ENCODE data around the gene MT3.
A peak's percentile ranks its signal among the peaks of the same experiment; 100 is the strongest.
"Not testable (repeated sequence)": the region's sequence is repeated elsewhere in the genome, so short reads cannot be mapped to it uniquely, and the experiment has no call there.

The MT3 gene

DNA sequence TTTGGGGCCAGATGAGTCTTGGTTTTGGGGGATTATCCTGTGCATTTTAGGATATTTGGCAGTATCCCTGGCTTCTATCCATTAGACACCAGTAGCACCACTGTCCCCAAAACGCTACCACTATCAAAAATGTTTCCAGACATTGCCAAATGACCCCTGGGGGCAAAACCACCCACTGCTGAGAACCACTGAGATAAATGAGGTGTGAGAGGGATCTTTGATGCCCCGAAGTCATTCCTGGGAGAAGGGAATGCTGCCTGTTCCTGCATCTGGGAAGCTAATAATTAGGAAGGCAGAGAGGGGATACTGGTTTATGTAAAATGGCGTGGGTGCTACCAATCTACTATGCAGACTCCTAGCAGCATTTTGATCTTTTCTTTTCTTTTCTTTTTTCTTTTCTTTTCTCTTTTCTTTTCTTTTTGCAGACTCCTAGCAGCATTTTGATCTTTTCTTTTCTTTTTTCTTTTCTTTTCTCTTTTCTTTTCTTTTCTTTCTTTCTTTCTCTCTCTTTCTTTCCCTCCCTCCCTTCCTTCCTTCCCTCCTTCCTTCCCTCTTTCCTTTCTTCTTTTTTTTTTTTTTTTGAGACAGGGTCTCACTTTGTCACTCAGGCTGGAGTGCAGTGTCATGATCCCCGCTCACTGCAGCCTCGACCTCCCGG, 8.8 kb upstream of the MT3 start:
- no peak for DNase-seq

DNA sequence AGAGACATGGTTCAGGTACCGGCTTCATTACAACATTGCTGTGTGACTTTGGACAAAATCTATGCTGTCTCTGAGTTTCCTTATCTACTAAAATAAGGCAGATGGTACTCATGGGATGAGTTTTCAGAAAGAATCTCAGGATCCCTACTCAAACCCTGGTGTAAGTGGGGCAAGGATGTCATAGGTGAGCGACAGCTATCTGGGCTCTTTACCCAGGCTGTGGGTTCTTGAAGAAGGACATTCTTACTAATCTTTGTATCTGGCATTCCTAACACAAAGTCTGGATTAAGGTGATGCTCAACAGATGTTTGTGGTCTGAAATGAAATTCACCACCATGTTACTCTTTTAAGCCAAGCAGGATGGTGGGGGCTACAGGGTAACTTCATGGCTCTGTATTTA, 6.4 kb upstream of the MT3 start:
- DNase-seq, result not testable (repeated sequence)

DNA sequence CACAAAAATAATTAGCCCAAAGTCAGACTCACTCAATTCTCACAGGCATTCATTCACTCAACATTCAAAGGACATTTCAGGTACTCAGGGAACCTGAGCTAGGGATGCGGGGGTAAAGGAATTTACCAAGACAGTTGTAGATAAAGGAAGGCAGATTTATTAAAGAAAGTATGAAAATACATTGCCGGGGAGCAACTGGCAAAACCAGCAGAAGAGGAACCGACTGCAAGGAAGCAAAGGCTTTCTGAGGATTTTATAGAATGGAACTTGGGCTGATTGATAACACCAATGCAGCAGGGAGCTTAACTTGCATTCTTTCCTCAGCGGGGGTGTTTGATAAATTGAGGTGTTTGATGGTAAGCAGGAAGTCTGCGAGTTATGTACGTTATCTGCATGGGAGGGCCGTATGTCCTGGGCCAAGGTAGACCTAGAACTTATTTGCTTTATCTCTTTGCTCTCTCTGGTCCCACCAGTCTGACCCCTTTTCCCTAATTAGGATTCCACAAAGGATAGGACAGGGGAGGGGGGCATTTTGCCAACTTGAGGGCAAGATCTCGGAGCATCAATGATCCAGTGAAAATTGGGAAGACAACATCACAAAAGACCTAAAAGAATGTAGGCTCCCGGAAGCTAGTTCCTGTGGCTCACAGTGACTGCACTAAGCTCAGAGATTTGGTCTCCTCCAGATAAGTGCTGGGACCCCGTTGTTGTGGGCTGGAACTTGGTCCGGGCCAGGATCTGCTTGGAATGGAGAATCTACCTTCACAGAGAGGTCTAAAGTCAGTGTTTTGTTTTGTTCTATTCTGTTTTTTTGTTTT, 5.8 kb upstream of the MT3 start:
- no peak for DNase-seq

DNA sequence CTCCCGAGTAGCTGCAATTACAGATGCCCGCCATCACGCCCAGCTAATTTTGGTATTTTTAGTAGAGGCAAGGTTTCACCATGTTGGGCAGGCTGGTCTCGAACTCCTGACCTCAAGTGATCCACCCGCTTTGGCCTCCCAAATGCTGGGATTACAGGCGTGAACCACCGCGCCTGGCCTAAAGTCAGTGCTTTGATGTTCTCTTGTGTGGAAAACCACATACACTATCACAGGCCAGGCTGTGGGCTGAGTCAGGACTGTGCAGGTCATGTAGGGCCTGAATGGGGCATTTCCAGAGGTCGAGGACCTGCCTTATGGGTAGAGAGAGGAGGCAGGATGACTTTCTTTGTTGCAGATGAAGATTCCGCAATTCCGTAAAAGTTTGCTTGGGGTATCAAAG, 5.1 kb upstream of the MT3 start:
- DNase-seq, result no peak

DNA sequence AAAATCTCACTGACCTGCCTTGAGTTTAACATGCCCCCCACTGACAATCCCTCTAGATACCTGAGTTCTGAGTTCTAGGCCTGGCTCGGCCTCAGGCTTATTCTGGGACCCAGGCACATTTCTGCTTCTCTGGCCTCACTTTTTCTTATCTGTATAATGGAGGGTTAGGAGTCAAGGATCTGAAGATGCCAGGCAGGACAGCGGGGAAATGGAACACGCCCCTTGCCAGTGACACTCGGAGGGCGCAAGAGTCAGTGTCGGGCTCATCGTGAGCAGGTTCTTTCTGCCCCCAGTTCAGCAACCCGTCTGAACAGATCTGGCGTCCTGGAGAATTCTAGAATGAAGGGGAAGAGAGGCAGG, 567 bp upstream of the MT3 start:
- DNase-seq, result peak; percentile 24

DNA sequence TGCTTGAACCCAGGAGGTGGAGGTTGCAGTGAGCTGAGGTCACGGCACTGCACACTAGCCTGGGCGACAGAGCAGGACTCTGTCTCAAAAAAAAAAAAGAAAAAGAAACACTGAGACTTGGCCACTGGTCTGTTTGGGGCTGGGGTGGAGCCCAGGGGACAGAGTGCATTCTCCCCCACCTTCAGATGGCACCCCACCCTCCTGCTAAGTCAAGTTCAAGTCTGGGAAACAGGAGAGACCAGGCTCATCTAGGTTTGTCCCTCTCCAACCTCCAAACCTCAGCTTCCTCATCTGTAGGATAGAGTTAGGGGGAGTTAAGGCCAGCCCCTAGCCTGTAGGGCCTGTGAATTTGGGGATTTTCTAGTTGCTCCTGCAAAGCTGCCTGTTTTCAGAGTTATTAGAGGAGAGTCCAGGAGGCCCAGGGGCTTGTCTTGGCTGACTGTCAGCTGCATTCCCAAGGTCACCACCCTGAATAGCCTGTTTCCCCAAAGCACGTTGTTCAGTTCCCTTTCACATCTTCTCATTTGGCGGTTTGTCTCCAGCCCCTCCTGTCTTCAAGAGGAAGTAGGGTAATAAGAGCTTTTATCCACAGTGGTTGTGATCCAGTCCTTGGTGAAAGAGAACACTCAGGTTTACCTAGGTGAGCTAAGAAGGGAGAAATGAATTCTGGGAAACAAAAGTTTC, 2.2 kb downstream of the MT3 start:
- peak; percentile 14 for DNase-seq

DNA sequence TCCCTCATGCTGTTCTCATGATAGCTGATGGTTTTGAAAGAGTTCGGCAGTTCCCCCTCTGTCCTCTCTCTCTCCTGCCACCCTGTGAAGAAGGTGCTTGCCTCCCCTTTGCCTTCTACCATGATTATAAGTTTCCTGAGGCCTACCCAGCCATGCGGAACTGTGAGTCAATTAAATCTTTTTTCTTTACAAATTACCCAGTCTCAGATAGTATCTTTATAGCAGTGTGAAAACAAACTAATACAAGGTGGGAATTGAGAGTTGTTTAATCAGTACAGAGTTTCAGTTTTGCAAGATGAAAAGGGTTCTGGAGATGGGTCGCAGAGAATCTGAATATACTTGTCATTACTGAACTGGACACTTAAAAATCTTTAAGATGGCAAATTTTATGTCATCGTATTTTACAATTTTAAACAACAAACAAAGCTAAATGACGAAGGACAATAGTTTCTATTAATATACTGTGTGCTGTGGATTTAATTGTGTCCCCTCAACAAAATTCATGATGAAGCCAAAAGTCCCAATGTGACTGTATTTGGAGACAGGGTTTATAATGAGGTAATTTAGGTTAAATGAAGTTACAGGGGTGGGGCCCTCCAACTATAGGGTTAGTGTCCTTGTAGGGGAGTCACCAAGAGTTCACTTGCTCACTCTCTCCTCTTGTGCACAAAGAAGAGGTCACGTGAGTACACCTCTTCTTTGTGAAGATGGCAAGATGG, 4.4 kb downstream of the MT3 start:
- peak; percentile 15 for DNase-seq

DNA sequence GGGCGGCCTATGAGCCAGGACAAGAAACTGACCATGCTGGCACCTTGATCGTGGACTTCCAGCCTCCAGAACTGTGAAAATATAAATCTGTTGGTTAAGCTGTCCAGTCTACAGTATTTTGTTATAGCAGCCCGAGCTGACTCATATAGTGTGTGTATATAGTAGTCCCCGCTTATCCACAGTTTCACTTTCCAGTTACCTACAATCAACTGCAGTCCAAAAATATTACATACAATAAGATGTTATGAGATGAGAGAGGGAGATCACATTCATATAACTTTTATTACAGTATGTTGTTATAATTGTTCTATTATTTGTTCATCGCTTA, 4.9 kb downstream of the MT3 start:
- no peak for DNase-seq

DNA sequence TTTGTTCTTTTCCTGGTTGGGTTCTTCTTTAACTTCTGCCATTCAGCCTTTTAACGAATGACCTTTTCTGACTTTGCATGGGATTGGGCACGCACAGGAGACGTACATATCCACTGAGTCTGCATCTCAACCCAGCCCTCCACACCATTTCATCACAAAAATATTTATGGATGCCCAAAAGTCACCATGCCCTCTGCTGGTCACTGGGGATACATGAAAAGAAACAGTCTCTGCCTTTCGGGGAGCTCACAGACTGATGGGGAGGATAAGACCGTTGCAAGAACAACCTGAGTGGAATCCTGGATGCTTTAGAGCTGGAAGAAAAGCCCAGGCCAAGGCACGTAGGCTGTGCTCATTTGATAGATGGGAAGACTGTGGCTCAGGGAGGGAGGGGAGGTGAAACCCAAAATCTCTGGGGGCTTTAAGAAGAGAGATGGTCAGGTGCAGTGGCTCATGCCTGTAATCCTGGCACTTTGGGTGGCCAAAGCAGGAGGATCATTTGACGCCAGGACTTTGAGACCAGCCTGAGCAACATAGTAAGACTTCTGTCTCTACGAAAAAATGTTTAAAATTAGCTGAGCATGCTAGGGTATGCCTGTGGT, 11.2 kb downstream of the MT3 start:
- DNase-seq, result peak; percentile 45

DNA sequence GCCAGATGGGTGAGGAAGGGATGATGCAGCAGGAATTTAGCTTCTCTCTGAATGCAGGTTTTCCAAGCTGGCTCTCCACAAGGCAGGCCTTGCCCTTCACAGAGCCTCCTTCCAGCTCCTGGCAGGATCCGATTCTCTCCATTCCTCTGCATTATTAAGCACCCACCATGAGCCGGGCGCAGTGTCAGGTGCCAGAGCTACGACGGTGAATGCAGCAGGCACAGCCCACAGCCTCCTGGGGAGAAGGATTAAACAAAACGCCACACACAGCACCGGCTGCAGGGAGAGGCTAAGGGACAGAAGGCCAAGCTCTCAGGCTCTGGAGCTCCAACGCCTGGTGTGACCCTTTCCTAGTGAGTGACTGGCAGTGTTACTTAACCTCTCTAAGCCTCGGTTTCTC, 12.0 kb downstream of the MT3 start:
- peak; percentile 12 for DNase-seq

DNA sequence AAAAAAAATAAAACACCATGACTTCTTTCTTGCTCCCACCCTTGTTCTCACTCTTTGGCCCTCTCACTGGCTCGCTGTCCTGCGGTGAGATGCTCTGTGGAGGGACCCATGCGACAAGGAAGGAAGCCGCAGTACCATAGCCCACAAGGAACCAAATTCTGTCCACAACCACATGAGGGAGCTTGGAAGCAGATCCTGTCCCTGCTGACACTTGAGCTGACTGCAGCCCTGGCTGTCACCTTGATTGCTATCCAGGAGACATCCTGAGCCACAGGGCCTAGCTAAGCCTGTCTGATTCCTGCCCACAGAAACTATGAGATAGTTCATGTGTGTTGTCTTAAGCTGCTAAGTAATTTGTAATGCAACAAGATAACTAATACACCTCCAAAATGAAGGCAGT, 14.3 kb downstream of the MT3 start:
- DNase-seq, result no peak

DNA sequence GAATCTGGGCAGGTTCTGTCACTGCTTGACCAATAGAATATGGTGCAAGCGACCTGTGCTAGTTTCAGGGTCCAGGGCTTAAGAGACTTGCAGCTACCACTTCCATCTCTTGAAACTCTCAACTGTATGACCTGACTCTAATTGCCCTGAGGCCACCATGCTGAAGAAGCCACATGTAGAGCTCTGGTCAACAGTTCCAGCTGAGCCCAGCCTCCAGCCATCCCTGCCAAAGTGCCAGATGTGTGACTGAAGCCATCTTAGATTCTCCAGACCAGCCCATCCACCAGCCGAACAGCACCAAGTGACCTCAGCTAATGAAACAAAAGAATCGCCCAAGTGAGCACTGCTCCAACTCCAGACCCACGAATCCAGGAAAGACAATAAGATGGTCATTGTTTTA, 15.6 kb downstream of the MT3 start:
- DNase-seq, result no peak

DNA sequence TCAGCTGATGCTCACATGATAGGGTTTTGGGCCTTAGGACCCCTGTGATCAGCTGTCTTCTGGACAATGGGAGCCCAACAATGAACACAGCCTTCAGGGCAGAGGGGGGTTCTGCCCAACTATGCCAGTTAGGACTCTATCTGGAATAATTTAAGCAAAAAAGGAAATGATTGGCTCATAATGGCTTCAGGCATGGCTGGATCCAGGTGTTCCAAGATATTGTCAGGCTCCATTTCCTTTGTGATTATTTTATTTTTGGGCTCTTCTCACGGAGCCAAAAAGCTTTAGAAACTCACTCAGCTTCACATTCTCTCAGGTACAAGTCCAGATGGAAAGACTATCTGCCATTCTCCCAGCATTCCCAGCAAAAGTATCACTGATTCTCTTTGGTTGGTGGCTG, 16.1 kb downstream of the MT3 start:
- no peak for DNase-seq

DNA sequence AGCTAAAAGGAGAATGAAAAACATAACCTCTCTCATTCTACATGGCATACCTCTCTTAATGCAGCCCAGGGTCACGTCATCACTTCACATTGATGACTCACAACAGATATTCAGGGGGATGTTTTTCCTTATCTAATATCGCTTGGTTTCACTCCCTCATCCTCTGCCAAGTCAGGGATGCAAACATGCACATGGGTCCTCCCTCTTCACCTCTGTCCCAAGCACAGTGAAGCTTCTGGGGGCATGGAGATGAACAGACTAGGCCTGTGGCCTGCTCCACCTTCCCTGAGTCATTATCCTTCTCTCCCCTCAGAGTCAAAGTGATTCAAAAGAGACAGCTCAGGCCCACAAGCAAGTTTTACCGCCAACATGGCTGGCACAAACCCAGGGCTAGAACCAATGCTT, 16.7 kb downstream of the MT3 start:
- DNase-seq, result no peak

DNA sequence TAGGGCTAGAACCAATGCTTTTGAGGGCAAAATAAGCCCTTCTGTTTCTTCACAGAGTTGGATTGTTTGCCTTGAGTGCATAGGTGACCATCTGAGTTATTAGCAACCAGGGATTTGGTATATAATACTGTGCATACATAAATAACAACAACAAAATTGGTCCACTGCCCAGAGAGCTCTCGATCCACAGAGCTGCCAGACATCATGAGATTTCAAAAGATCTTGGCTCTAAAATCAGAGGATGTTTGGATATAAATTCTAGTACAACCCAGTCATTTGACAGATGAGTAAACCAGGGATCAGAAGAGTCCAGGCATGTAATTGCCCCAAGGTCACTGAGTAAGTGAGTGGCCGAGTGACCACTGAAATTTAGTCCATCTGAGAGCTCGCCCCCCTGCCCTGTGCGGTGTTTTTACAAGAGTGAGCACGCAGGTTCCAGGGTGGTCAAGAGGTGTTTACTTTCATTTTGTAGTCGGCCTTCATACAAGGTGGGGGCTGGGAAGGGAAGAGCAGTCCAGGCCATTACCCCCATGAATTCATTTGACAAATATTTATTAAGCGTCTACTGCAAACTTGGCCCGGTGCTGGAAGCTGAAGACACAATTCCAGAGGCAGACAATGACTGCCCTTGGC, 17.3 kb downstream of the MT3 start:
- no peak for DNase-seq

DNA sequence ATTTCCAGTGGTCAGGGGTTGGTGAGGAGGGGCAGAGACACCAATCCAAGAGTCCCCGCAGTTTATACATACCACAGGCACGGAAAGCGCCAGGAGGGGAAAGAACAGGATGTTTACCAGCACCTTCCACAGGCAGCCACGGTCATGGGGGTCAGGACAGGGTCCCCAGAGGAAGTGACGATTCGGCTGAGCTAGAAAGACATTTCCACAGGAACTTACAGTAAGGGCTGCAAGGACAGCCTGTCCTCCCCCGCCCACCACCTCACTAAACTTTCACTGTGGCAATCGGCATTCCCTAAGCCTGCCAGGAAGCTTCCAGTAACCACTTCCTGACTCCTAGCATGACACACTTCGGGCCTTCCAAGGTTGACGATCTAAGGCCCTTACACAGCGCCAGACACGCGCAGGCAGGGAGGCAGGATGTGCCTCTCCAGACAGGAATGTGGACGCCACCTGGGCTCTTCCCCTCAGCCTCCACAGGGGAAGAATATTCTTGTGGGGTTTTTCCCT, 17.8 kb downstream of the MT3 start:
- DNase-seq, result peak; percentile 34

DNA sequence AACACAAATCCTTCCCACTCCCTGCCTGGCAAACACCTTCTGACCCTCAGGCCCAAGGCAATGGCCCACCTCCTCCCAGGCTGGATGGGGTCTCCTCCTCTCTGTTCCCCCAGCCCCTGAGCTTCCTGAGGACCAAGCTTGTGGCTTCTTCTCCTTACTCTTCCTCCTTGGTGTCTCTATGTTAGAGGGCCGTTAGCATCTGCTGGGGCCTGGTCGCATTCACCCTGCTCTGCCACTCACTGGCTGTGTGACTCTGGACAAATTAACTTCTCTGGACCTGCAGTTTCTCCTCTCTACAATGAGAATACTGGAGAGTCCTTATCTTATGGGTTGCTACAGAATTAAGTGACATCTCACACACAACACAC, 18.3 kb downstream of the MT3 start:
- no peak for DNase-seq

DNA sequence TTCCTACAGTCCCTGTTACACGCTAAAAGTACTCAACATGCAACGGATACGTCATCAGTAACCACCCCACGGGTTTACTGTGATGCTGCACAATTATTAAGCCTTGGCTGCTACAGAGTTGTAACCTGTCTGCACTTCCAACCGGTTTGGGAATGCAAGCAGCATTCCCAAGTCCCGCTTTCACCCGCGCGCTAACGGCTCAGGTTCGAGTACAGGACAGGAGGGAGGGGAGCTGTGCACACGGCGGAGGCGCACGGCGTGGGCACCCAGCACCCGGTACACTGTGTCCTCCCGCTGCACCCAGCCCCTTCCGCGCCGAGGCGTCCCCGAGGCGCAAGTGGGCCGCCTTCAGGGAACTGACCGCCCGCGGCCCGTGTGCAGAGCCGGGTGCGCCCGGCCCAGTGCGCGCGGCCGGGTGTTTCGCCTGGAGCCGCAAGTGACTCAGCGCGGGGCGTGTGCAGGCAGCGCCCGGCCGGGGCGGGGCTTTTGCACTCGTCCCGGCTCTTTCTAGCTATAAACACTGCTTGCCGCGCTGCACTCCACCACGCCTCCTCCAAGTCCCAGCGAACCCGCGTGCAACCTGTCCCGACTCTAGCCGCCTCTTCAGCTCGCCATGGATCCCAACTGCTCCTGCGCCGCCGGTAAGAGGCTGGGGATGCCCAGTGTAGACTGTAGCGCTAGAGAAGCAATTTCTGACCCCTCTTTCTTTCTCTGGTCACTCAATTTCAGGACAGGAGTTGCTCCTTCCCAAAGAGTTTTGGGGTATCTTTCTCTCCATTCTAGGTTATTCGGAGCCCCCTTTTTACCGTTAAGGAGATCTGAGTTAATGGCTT, 18.9 kb downstream of the MT3 start, which contains the start of gene MT2A:
Gene MT2A (plus strand): TSS at position 542 of the 833 bp plus-strand sequence. CDS start 72 bp downstream, at position 614.
- peak; percentile 94 for DNase-seq

DNA sequence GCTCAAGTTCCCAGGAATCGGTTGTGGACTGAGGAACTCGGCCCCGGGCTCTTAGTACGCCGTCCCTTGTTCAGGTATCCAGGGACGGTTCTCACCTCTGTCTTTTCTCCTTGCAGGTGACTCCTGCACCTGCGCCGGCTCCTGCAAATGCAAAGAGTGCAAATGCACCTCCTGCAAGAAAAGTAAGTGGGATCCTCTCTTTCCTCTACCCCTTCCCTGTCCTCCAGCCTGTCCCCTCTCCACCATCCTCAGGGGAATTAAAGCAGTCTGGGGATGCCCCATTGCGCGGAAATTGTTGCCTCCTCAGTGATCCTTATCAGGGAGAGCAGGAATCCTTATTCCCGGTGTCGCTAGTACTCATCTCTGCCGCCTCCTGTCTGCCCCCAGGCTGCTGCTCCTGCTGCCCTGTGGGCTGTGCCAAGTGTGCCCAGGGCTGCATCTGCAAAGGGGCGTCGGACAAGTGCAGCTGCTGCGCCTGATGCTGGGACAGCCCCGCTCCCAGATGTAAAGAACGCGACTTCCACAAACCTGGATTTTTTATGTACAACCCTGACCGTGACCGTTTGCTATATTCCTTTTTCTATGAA, 19.6 kb downstream of the MT3 start:
- DNase-seq, result peak; percentile 51

DNA sequence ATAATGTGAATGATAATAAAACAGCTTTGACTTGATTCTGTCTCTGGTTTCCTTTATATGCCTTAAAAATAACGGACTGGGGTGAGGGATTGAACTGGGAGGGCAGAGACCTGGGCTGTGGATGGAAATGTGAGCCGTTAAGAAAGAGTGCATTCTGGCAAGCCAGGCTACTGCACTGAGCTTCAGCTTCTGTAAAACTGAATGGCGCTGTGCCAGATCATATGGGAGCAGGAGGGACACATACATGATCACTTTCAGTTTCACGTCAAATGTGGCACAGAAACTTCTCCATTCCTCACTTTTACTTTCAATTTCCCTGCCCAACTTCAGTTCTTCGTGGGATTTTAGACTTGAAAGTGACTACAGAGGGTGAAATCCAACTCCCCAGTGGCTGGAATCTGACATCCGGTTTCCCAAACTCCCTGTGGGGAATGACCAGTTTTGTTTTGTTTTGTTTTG, 20.2 kb downstream of the MT3 start:
- peak; percentile 82 for DNase-seq
